H9 (cell line): ENCODE results near the gene OR4D5. TPM values are rescaled to one million over a fixed set of nuclear protein-coding genes. Genes with fewer than 3 reads are reported as not detected.

Experiments used
- DNase-seq: peaks from one replicate; pipeline ENCODE4 v3.0.0-alpha.2; 2017
- H2AFZ ChIP-seq: one replicate; pipeline ENCODE4 v1.6.1; 2013; ENCODE audit warnings: mild to moderate bottlenecking, low read length, control low read depth, moderate library complexity
- H2AK5ac ChIP-seq: 2 replicates; pipeline ENCODE4 v1.6.1; 2013; ENCODE audit warnings: low read length, control low read depth, mixed read lengths; ENCODE audit not compliant: insufficient read length
- H2BK120ac ChIP-seq: one replicate; pipeline ENCODE4 v1.6.1; 2013; ENCODE audit warnings: low read depth, mild to moderate bottlenecking, low read length, control low read depth, inconsistent platforms; ENCODE audit not compliant: poor library complexity, severe bottlenecking
- H2BK12ac ChIP-seq: 2 replicates; pipeline ENCODE4 v1.6.1; 2013; ENCODE audit warnings: low read length, control low read depth, mixed read lengths, low read depth; ENCODE audit not compliant: insufficient read length
- H2BK15ac ChIP-seq: 2 replicates; pipeline ENCODE4 v1.6.1; 2013; ENCODE audit warnings: low read depth, low read length, control low read depth
- H2BK20ac ChIP-seq: one replicate; pipeline ENCODE4 v1.6.1; 2013; ENCODE audit warnings: low read depth, mild to moderate bottlenecking, low read length, control low read depth, inconsistent platforms; ENCODE audit not compliant: poor library complexity, severe bottlenecking
- H2BK5ac ChIP-seq: 2 replicates; pipeline ENCODE4 v1.6.1; 2013; ENCODE audit warnings: low read length, control low read depth, mixed read lengths; ENCODE audit not compliant: insufficient read length
- H3K14ac ChIP-seq: 2 replicates; pipeline ENCODE4 v1.6.1; 2013; ENCODE audit warnings: low read length, control low read depth; ENCODE audit not compliant: insufficient read depth
- H3K18ac ChIP-seq: 2 replicates; pipeline ENCODE4 v1.6.1; 2013; ENCODE audit warnings: low read depth, mild to moderate bottlenecking, mixed read lengths, low read length, control low read depth; ENCODE audit not compliant: insufficient read length
- H3K23ac ChIP-seq: 2 replicates; pipeline ENCODE4 v1.6.1; 2013; ENCODE audit warnings: low read length, control low read depth, mixed read lengths, low read depth; ENCODE audit not compliant: insufficient read length
- H3K23me2 ChIP-seq: 2 replicates; pipeline ENCODE4 v1.6.1; 2013; ENCODE audit warnings: low read depth, mild to moderate bottlenecking, mixed read lengths, low read length, control low read depth; ENCODE audit not compliant: insufficient read length, poor library complexity, severe bottlenecking
- H3K27ac ChIP-seq: 2 replicates; pipeline ENCODE4 v1.5.1; 2013; ENCODE audit warnings: low read length, control low read depth, mixed read lengths, low read depth; ENCODE audit not compliant: insufficient read length
- H3K27me3 ChIP-seq: 2 replicates; pipeline ENCODE4 v1.6.1; 2013; ENCODE audit warnings: low read length, control low read depth, inconsistent platforms; ENCODE audit not compliant: insufficient read depth
- H3K4ac ChIP-seq: 2 replicates; pipeline ENCODE4 v1.6.1; 2013; ENCODE audit warnings: low read depth, mild to moderate bottlenecking, control low read depth, inconsistent platforms, low read length, moderate library complexity
- H3K4me1 ChIP-seq: 2 replicates; pipeline ENCODE4 v1.6.1; 2013; ENCODE audit warnings: low read length, control low read depth, inconsistent platforms; ENCODE audit not compliant: insufficient read depth
- H3K4me2 ChIP-seq: 2 replicates; pipeline ENCODE4 v1.6.1; 2013; ENCODE audit warnings: low read length, control low read depth, mixed read lengths; ENCODE audit not compliant: insufficient read length, insufficient read depth
- H3K56ac ChIP-seq: 2 replicates; pipeline ENCODE4 v1.6.1; 2013; ENCODE audit warnings: low read depth, mild to moderate bottlenecking, mixed read lengths, low read length, control low read depth; ENCODE audit not compliant: insufficient read length
- H3K79me1 ChIP-seq: 2 replicates; pipeline ENCODE4 v1.6.1; 2013; ENCODE audit warnings: low read depth, mild to moderate bottlenecking, moderate library complexity, low read length, control low read depth, inconsistent platforms; ENCODE audit not compliant: insufficient read depth, poor library complexity, severe bottlenecking
- H3K79me2 ChIP-seq: 2 replicates; pipeline ENCODE4 v1.6.1; 2013; ENCODE audit warnings: low read length, control low read depth, inconsistent platforms; ENCODE audit not compliant: insufficient read depth
- H3K9ac ChIP-seq: 2 replicates; pipeline ENCODE4 v1.6.1; 2013; ENCODE audit warnings: low read length, control low read depth, mixed read lengths; ENCODE audit not compliant: insufficient read length; ENCODE audit errors: extremely low read depth
- H3K9me3 ChIP-seq: one replicate; pipeline ENCODE4 v1.6.1; 2013; ENCODE audit warnings: low read depth, low read length, inconsistent platforms; ENCODE audit not compliant: control insufficient read depth
- H3T11ph ChIP-seq: one replicate; pipeline ENCODE4 v1.6.1; 2013; ENCODE audit warnings: mild to moderate bottlenecking, low read length, control low read depth, inconsistent platforms
- H4K20me1 ChIP-seq: one replicate; pipeline ENCODE4 v1.6.1; 2013; ENCODE audit not compliant: control insufficient read depth, insufficient read length, insufficient read depth
- H4K5ac ChIP-seq: 2 replicates; pipeline ENCODE4 v1.6.1; 2013; ENCODE audit warnings: low read depth, mild to moderate bottlenecking, mixed read lengths, low read length, control low read depth; ENCODE audit not compliant: insufficient read length
- H4K8ac ChIP-seq: replicated peaks from 2 replicates; pipeline ENCODE4 v1.6.1; 2013; ENCODE audit warnings: low read length, control low read depth, mixed read lengths, low read depth; ENCODE audit not compliant: insufficient read length
- H4K91ac ChIP-seq: 2 replicates; pipeline ENCODE4 v1.6.1; 2013; ENCODE audit warnings: low read depth, mild to moderate bottlenecking, moderate library complexity, mixed read lengths, low read length, control low read depth; ENCODE audit not compliant: insufficient read length
- H3K27ac Mint-ChIP-seq, 3 experiments: 2 replicates in 2 of 3; 3 replicates in 1 of 3; pipeline ENCODE4 v1.8.0; 2020 to 2021; ENCODE audit warnings: mixed read lengths in 3 of 3, mild to moderate bottlenecking in 1 of 3, moderate library complexity in 1 of 3
- H3K27me3 Mint-ChIP-seq: 2 replicates; pipeline ENCODE4 v1.8.0; 2021; ENCODE audit warnings: low read depth, mild to moderate bottlenecking, moderate library complexity, mixed read lengths
- H3K36me3 Mint-ChIP-seq, 3 experiments: 2 replicates in 2 of 3; 3 replicates in 1 of 3; pipeline ENCODE4 v1.8.0; 2020 to 2021; ENCODE audit warnings: low read depth in 3 of 3, mixed read lengths in 3 of 3; ENCODE audit not compliant: insufficient read depth in 1 of 3
- H3K4me1 Mint-ChIP-seq, 2 experiments: 2 replicates each; pipeline ENCODE4 v1.8.0; 2020; ENCODE audit warnings: mixed read lengths in 2 of 2
- H3K4me3 Mint-ChIP-seq, 2 experiments: 2 replicates in 1 of 2; 3 replicates in 1 of 2; pipeline ENCODE4 v1.8.0; 2020 to 2021; ENCODE audit warnings: mild to moderate bottlenecking in 2 of 2, mixed read lengths in 2 of 2, moderate library complexity in 1 of 2
- H3K9me3 Mint-ChIP-seq, 2 experiments: 2 replicates in 1 of 2; 3 replicates in 1 of 2; pipeline ENCODE4 v1.8.0; 2020; ENCODE audit warnings: mild to moderate bottlenecking in 2 of 2, mixed read lengths in 2 of 2, moderate library complexity in 1 of 2
- CTCF ChIP-seq: fragments of 200-600 bp; sonication (generic); conservative IDR thresholded peaks from 3 replicates; pipeline ENCODE4 v1.8.0; 2021; ENCODE audit warnings: antibody characterized with exemption, mild to moderate bottlenecking
- WGBS: extraction: QIAGEN DNeasy Blood & Tissue Kit; methylation state at CpG from one replicate; pipeline ENCODE4 v1.1.7; 2013; ENCODE audit warnings: missing lambda C conversion rate, low lambda C conversion rate, mixed read lengths; ENCODE audit not compliant: insufficient read length; ENCODE audit errors: extremely low coverage; 5-methylcytosine and 5-hydroxymethylcytosine counted together
- total RNA-seq: library from RNA; stranded (reverse); gene quantifications from 2 replicates; pipeline ENCODE4 v1.2.1, GENCODE V29; 2021

The OR4D5 gene
- total RNA-seq, 1 experiment from 2014 or later, result not detected

DNA sequence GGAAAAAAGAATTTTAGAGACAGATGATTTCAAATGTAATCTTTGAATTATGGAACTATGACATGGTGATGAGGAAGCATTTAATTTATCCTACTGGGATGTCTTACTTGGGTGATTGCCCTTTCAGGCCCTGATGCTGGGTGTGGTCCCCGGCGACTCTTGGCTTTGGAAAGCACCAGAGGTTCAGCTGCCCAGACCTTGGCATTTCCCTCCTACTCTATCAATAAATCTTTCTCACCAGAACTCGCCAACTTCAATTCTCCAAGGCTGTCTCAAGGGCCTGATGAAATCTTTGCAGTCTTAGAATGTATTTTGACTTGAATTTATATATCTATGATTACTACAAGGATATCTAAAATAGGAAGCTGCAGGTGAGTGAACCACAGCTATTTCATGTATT is 18.5 kb upstream of the OR4D5 start:
- no peak overlapping the region for H3K27ac Mint-ChIP-seq
- H3K9me3 ChIP-seq, result no peaks in the 10 kb centered on the region

More for the DNA sequence above, 18.5 kb upstream of the OR4D5 start:
- no peak overlapping the region for H3K56ac ChIP-seq
- Mint-ChIP-seq H3K36me3 (no peaks in the 10 kb centered on the region; a peak in 1 of 7 replicates), H3K9me3 (no peaks in the 10 kb centered on the region), H3K27me3 (no peaks in the 10 kb centered on the region), H3K4me3 (no peak overlapping the region), H3K4me1 (no peaks in the 10 kb centered on the region)
- H3K4ac ChIP-seq, result no peak overlapping the region
- H3T11ph ChIP-seq, result no peak overlapping the region
- H2BK20ac ChIP-seq, result no peak overlapping the region
- H3K4me2 ChIP-seq, result no peak overlapping the region
- H4K5ac ChIP-seq, result no peak overlapping the region
- no peak overlapping the region for H4K8ac ChIP-seq
- H4K91ac ChIP-seq, result no peak overlapping the region
- no peak overlapping the region for H3K23ac ChIP-seq
- no peak for DNase-seq
- no peaks in the 10 kb centered on the region for H3K27me3 ChIP-seq
- H2BK12ac ChIP-seq, result no peak overlapping the region
- no peaks in the 10 kb centered on the region for H4K20me1 ChIP-seq
- H3K4me1 ChIP-seq, result no peaks in the 10 kb centered on the region
- H3K27ac ChIP-seq, result no peak overlapping the region
- H2BK15ac ChIP-seq, result no peak overlapping the region
- no peaks in the 10 kb centered on the region for H3K79me2 ChIP-seq
- no CpG with 5 or more reads among the region's 3 CpGs for WGBS
- H3K23me2 ChIP-seq, result no peaks in the 10 kb centered on the region
- no peak overlapping the region for H3K9ac ChIP-seq
- no peak for TF ChIP-seq CTCF
- H2AK5ac ChIP-seq, result no peak overlapping the region
- H3K14ac ChIP-seq, result no peak overlapping the region
- no peak overlapping the region for H2BK5ac ChIP-seq
- no peak overlapping the region for H2BK120ac ChIP-seq
- H2AFZ ChIP-seq, result no peak overlapping the region
- H3K18ac ChIP-seq, result no peak overlapping the region
- H3K79me1 ChIP-seq, result no peaks in the 10 kb centered on the region
